Epithelial cell of proximal tubule (primary cell): ENCODE measurements around the gene RALY. TPM values are rescaled to one million over a fixed set of nuclear protein-coding genes. Genes with fewer than 3 reads are reported as not detected.

ENCODE experiments used
- DNase-seq: peaks from one replicate; pipeline ENCODE4 v3.0.0-alpha.2; 2011; ENCODE audit warnings: low read depth
- H3K4me3 ChIP-seq: 2 replicates; pipeline ENCODE4 v1.5.1; 2011; ENCODE audit warnings: low read depth, mild to moderate bottlenecking, low read length
- CTCF ChIP-seq: conservative IDR thresholded peaks from 2 replicates; pipeline ENCODE4 v1.5.1; 2012; ENCODE audit warnings: low read depth, mild to moderate bottlenecking, low read length
- total RNA-seq: library from RNA; depleted of rRNA; stranded (reverse); fragments of >200 nt; gene quantifications from 2 replicates; pipeline ENCODE4 v1.2.3, GENCODE V29; 2015

The RALY gene
- total RNA-seq, 1 donor from 2014 or later, result 111 TPM

- no peak for TF ChIP-seq CTCF
- no peak for DNase-seq
- H3K4me3 ChIP-seq, result no peak overlapping the region
These were observed 40.2 kb downstream of the RALY start for GRCh38 chr20:34033903-34034302.

- DNase-seq, result no peak
- no peak overlapping the region for H3K4me3 ChIP-seq
- TF ChIP-seq CTCF, result no peak
These were observed 43.4 kb downstream of the RALY start for GRCh38 chr20:34037121-34037520.

GRCh38 chr20:34037767-34038166 lies 44.1 kb downstream of the RALY start:
- TF ChIP-seq CTCF, result no peak
- no peak for DNase-seq
- no peak overlapping the region for H3K4me3 ChIP-seq

GRCh38 chr20:34040300-34040995 lies 46.7 kb downstream of the RALY start:
- H3K4me3 ChIP-seq, result no peak overlapping the region
- no peak for DNase-seq
- TF ChIP-seq CTCF, result no peak

GRCh38 chr20:34041226-34041625 lies 47.5 kb downstream of the RALY start:
- DNase-seq, result no peak
- no peak overlapping the region for H3K4me3 ChIP-seq
- TF ChIP-seq CTCF, result no peak

GRCh38 chr20:34042262-34042661 lies 48.6 kb downstream of the RALY start:
- no peak for TF ChIP-seq CTCF
- no peak for DNase-seq
- no peak overlapping the region for H3K4me3 ChIP-seq

GRCh38 chr20:34043025-34043424 lies 49.3 kb downstream of the RALY start:
- DNase-seq, result no peak
- TF ChIP-seq CTCF, result no peak
- no peak overlapping the region for H3K4me3 ChIP-seq
